HepG2 (cell line): ENCODE measurements around the gene ZNF653. TPM values are rescaled to one million over a fixed set of nuclear protein-coding genes. Genes with fewer than 3 reads are reported as not detected.
A peak's percentile ranks its signal among the peaks of the same experiment; 100 is the strongest.

Source experiments
- ESRRA ChIP-seq: sonication (generic); formaldehyde crosslinking; IDR thresholded peaks from 2 replicates; pipeline ENCODE4 v1.5.1; 2020; ENCODE audit warnings: mild to moderate bottlenecking, low read depth, missing genetic modification reagents
- FOSL2 ChIP-seq: sonication (generic); formaldehyde crosslinking; IDR thresholded peaks from 2 replicates; pipeline ENCODE4 v1.4.0; 2020; ENCODE audit warnings: missing genetic modification reagents
- HMG20B ChIP-seq: conservative IDR thresholded peaks from 2 replicates; pipeline ENCODE4 v1.6.1; 2016; ENCODE audit warnings: missing genetic modification reagents, missing compliant biosample characterization
- KAT2B ChIP-seq: fragments of 150-350 bp; IDR thresholded peaks from 2 replicates; pipeline ENCODE4 v1.6.1; 2014; ENCODE audit warnings: low read depth, low read length, borderline replicate concordance
- NFE2 ChIP-seq: sonication (generic); formaldehyde crosslinking; IDR thresholded peaks from 2 replicates; pipeline ENCODE4 v1.4.0; 2020; ENCODE audit warnings: missing genetic modification reagents
- SALL1 ChIP-seq: sonication (generic); formaldehyde crosslinking; IDR thresholded peaks from 2 replicates; pipeline ENCODE4 v1.8.0; 2022; ENCODE audit warnings: mild to moderate bottlenecking, missing genetic modification reagents
- ZFP82 ChIP-seq: sonication (generic); formaldehyde crosslinking; IDR thresholded peaks from 2 replicates; pipeline ENCODE4 v1.5.1; 2020; ENCODE audit warnings: mild to moderate bottlenecking, missing genetic modification reagents, borderline replicate concordance
- ZNF431 ChIP-seq: sonication (generic); formaldehyde crosslinking; IDR thresholded peaks from 2 replicates; pipeline ENCODE4 v1.9.0; 2022; ENCODE audit warnings: missing genetic modification reagents, low read depth, mild to moderate bottlenecking, borderline replicate concordance
- ZNF816 ChIP-seq: sonication (generic); formaldehyde crosslinking; IDR thresholded peaks from 2 replicates; pipeline ENCODE4 v1.8.0; 2022; ENCODE audit warnings: missing genetic modification reagents, mild to moderate bottlenecking, borderline replicate concordance
- ZSCAN20 ChIP-seq: sonication (generic); formaldehyde crosslinking; IDR thresholded peaks from 2 replicates; pipeline ENCODE4 v1.4.0; 2020; ENCODE audit warnings: missing genetic modification reagents, mild to moderate bottlenecking, borderline replicate concordance
- polyA plus RNA-seq, 8 experiments: library from polyadenylated mRNA; depleted of rRNA in 3 of 8; stranded (reverse) in 7 of 8; unstranded in 1 of 8; fragments of >200 nt; fragmentation: Illumina TruSeq in 4 of 8; extraction: Trizol in 4 of 8; gene quantifications; 2 replicates each; pipeline versions ENCODE4 v1.2.1 to v1.2.3, GENCODE V29; 2011 to 2016; ENCODE audit warnings: low read depth in 4 of 8, missing spikeins in 1 of 8, mixed read lengths in 1 of 8; ENCODE audit not compliant: insufficient read depth in 1 of 8
- total RNA-seq, 5 experiments: library from RNA; depleted of rRNA; stranded (reverse); fragments of >200 nt; fragmentation: Illumina TruSeq; extraction: Trizol; gene quantifications; 2 replicates each; pipeline ENCODE4 v1.2.3, GENCODE V29; 2016; ENCODE audit warnings: low read depth in 1 of 5
- TF ChIP-seq, protein P1 (sequence below): sonication (generic); formaldehyde crosslinking; IDR thresholded peaks from 2 replicates; pipeline ENCODE4 v1.9.0; 2021; ENCODE audit warnings: missing genetic modification reagents, mild to moderate bottlenecking, borderline replicate concordance
- TF ChIP-seq, protein P2 (sequence below): sonication (generic); formaldehyde crosslinking; IDR thresholded peaks from 2 replicates; pipeline ENCODE4 v1.5.0; 2020; ENCODE audit warnings: mild to moderate bottlenecking, missing genetic modification reagents, borderline replicate concordance
- TF ChIP-seq, protein P3 (sequence below): IDR thresholded peaks from 2 replicates; pipeline ENCODE4 v1.6.1; 2016; ENCODE audit warnings: missing genetic modification reagents, missing compliant biosample characterization
- TF ChIP-seq, protein P4 (sequence below): sonication (generic); formaldehyde crosslinking; IDR thresholded peaks from 2 replicates; pipeline ENCODE4 v1.8.1; 2022; ENCODE audit warnings: low read depth, mild to moderate bottlenecking, missing genetic modification reagents
- TF ChIP-seq, protein P5 (sequence below): sonication (generic); formaldehyde crosslinking; IDR thresholded peaks from 2 replicates; pipeline ENCODE4 v1.8.0; 2022; ENCODE audit warnings: mild to moderate bottlenecking, missing genetic modification reagents, borderline replicate concordance
- TF ChIP-seq, protein P6 (sequence below): sonication (generic); formaldehyde crosslinking; IDR thresholded peaks from 2 replicates; pipeline ENCODE4 v1.8.0; 2022; ENCODE audit warnings: mild to moderate bottlenecking, missing genetic modification reagents; ENCODE audit not compliant: insufficient replicate concordance

Gene ZNF653
- total and polyA plus RNA-seq, 2 of the 13 experiments (the other 11 are each of a cell fraction or from before 2014, with no cell fraction given) = 4.7 to 7.1 TPM

DNA sequence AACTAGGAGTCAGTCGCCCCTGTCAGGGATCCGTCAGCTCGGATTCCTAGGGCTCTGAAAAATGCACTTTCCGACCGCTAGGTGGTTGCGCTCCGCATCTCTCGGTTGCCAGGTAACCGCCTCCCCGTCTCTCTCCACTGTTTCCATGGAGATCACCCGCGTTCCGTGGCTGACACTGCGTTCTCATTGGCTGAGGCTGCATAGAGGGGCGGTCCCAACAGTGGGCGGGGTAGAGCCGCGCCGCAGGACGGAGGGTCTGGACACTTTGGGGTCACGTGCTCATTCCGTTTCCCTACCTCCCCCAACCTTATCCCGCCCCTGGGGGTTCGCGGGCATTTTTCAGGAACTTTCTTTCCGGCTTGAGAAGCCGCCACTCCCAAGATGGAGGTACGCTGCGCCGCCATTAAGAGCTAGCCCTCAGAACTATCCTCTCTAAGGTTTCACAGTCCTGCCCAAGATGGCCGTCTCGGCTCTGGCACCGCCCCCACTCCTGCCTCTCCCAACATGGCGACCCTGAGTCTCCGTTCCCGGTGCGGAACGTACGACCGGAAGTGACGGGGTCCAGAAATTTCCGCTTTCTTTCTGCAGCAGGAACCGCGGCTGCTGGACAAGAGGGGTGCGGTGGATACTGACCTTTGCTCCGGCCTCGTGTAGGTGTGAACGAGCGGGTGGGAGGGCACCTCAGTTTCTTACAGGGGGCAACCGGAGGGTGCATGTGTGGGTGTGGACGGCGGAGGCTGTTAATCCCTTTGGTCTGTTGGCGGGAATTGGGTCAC, 70.4 kb downstream of the ZNF653 start, which contains the start of the genes ODAD3 and PRKCSH (continued):
- TF ChIP-seq, protein P1, sequence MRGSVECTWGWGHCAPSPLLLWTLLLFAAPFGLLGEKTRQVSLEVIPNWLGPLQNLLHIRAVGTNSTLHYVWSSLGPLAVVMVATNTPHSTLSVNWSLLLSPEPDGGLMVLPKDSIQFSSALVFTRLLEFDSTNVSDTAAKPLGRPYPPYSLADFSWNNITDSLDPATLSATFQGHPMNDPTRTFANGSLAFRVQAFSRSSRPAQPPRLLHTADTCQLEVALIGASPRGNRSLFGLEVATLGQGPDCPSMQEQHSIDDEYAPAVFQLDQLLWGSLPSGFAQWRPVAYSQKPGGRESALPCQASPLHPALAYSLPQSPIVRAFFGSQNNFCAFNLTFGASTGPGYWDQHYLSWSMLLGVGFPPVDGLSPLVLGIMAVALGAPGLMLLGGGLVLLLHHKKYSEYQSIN (CRISPR knock-in tag) = no peak
- TF ChIP-seq ZSCAN20 = no peak
- TF ChIP-seq, protein P2, sequence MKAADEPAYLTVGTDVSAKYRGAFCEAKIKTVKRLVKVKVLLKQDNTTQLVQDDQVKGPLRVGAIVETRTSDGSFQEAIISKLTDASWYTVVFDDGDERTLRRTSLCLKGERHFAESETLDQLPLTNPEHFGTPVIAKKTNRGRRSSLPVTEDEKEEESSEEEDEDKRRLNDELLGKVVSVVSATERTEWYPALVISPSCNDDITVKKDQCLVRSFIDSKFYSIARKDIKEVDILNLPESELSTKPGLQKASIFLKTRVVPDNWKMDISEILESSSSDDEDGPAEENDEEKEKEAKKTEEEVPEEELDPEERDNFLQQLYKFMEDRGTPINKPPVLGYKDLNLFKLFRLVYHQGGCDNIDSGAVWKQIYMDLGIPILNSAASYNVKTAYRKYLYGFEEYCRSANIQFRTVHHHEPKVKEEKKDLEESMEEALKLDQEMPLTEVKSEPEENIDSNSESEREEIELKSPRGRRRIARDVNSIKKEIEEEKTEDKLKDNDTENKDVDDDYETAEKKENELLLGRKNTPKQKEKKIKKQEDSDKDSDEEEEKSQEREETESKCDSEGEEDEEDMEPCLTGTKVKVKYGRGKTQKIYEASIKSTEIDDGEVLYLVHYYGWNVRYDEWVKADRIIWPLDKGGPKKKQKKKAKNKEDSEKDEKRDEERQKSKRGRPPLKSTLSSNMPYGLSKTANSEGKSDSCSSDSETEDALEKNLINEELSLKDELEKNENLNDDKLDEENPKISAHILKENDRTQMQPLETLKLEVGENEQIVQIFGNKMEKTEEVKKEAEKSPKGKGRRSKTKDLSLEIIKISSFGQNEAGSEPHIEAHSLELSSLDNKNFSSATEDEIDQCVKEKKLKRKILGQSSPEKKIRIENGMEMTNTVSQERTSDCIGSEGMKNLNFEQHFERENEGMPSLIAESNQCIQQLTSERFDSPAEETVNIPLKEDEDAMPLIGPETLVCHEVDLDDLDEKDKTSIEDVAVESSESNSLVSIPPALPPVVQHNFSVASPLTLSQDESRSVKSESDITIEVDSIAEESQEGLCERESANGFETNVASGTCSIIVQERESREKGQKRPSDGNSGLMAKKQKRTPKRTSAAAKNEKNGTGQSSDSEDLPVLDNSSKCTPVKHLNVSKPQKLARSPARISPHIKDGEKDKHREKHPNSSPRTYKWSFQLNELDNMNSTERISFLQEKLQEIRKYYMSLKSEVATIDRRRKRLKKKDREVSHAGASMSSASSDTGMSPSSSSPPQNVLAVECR = peak; percentile 92
- peak; percentile 60 for TF ChIP-seq SALL1 (CRISPR knock-in tag)
- no peak; the same call in 1 of the 2 replicates for TF ChIP-seq ZNF431 (CRISPR knock-in tag)
- no peak for TF ChIP-seq NFE2
- TF ChIP-seq KAT2B = no peak
- no peak for TF ChIP-seq ESRRA (CRISPR knock-in tag)
- TF ChIP-seq ZFP82 (CRISPR knock-in tag) = no peak
- TF ChIP-seq, protein P3, sequence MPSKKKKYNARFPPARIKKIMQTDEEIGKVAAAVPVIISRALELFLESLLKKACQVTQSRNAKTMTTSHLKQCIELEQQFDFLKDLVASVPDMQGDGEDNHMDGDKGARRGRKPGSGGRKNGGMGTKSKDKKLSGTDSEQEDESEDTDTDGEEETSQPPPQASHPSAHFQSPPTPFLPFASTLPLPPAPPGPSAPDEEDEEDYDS (CRISPR knock-in tag) = peak; percentile 69; the same call in 1 of the 2 replicates
- TF ChIP-seq, protein P4, sequence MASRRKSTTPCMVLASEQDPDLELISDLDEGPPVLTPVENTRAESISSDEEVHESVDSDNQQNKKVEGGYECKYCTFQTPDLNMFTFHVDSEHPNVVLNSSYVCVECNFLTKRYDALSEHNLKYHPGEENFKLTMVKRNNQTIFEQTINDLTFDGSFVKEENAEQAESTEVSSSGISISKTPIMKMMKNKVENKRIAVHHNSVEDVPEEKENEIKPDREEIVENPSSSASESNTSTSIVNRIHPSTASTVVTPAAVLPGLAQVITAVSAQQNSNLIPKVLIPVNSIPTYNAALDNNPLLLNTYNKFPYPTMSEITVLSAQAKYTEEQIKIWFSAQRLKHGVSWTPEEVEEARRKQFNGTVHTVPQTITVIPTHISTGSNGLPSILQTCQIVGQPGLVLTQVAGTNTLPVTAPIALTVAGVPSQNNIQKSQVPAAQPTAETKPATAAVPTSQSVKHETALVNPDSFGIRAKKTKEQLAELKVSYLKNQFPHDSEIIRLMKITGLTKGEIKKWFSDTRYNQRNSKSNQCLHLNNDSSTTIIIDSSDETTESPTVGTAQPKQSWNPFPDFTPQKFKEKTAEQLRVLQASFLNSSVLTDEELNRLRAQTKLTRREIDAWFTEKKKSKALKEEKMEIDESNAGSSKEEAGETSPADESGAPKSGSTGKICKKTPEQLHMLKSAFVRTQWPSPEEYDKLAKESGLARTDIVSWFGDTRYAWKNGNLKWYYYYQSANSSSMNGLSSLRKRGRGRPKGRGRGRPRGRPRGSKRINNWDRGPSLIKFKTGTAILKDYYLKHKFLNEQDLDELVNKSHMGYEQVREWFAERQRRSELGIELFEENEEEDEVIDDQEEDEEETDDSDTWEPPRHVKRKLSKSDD (CRISPR knock-in tag) = peak; percentile 99
- TF ChIP-seq, protein P5, sequence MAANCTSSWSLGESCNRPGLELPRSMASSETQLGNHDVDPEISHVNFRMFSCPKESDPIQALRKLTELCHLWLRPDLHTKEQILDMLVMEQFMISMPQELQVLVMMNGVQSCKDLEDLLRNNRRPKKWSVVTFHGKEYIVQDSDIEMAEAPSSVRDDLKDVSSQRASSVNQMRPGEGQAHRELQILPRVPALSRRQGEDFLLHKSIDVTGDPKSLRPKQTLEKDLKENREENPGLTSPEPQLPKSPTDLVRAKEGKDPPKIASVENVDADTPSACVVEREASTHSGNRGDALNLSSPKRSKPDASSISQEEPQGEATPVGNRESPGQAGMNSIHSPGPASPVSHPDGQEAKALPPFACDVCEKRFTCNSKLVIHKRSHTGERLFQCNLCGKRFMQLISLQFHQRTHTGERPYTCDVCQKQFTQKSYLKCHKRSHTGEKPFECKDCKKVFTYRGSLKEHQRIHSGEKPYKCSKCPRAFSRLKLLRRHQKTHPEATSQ (CRISPR knock-in tag) = no peak
- peak; percentile 37 for TF ChIP-seq FOSL2 (CRISPR knock-in tag)
- 0 out of 2 replicates have a peak, but pooled peaks have one; percentile 15 for TF ChIP-seq HMG20B (CRISPR knock-in tag)
- TF ChIP-seq, protein P6, sequence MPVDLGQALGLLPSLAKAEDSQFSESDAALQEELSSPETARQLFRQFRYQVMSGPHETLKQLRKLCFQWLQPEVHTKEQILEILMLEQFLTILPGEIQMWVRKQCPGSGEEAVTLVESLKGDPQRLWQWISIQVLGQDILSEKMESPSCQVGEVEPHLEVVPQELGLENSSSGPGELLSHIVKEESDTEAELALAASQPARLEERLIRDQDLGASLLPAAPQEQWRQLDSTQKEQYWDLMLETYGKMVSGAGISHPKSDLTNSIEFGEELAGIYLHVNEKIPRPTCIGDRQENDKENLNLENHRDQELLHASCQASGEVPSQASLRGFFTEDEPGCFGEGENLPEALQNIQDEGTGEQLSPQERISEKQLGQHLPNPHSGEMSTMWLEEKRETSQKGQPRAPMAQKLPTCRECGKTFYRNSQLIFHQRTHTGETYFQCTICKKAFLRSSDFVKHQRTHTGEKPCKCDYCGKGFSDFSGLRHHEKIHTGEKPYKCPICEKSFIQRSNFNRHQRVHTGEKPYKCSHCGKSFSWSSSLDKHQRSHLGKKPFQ (CRISPR knock-in tag) = peak; percentile 31
- TF ChIP-seq ZNF816 = no peak
